NCI-H446 (cell line): ENCODE results near the gene MTERF2.

ENCODE experiments used
- DNase-seq, 2 experiments: peaks; one replicate each; lab custom pipeline; 2025; lab: John Stamatoyannopoulos, UW

MTERF2 gene

DNA sequence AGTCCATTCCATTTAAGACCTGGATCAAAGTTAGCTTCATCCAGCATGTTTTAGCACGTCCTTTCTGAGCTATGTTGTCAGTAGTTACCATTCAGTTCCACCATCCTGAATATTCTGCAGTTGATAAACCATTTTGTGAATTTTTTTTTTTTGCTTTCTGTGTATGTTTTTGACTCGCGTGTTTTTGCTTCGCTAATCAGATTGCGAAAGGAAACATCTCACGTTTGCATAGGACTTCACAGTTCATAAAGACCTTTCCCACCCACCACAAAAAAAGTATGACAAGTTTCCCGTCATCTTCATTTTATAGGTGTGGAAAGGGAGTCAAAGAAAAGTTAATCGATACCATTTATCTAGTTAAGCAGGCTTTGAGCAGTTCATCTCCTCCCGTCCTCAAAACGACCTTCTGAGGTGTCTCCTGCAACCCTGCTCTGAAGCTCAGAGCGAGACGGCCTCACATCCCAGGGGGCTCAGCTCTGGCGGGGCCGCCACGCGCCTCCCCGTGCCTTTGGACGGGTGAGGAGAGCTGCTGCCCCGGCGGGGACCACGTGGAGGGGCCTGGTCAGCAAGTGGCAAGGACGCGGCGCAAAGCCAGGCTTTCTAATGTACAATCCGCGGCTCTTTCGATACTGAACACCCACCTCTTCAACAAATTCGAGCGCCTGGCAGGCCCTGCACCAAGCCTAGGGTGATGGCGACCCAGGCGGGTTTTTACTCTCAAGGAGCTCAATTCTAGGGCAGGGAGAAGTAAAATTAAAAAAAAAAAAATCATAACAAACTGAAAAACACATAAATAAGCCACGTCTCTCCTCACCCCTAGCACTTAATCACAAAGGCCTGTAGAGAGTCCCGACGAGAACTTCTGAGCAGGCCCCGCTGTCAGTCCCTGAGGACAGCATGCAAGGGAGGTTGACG lies 32.2 kb downstream of the MTERF2 start:
- DNase-seq, result no peak

DNA sequence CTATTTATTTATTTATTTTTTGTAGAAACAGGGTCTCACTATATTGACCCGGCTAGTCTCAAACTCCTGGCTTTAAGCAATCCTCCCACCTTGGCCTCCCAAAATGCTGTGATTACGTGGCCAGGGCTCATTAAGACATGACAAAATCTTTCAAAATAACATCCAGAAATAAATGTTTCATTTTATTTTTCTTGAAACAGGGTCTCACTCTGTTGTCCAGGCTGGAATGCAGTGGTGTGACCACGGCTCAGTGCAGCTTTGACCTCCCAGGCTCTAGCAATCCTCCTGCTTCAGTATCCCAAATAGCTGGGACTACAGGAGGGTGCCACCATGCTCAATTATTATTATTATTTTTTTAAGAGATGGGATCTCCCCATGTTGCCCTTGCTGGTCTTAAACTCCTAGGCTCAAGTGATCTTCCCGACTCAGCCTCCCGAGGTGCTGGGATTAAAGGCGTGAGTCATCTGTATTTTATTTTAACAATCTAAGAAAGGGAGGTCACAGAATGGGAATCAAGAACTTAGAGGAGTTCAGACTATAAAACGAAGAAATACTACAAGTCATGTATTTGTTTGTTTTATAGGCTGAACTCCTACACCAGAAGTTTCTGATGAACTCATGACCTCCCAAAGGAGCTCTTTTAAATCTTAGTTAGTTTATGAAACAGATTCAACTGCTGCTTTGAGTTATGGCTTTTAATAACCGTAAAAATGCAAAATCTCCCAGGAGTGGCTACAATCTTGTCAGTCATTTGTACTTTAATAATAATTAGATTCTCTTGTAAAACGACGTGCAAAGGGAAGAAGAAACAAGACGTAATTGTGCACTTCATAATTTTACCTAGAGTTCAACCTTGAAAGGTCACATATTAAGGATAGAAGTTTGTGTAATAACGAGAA lies 33.3 kb downstream of the MTERF2 start:
- DNase-seq, result no peak

GRCh38 chr12:106950591-106950990 lies 36.4 kb downstream of the MTERF2 start:
- no peak for DNase-seq

DNA sequence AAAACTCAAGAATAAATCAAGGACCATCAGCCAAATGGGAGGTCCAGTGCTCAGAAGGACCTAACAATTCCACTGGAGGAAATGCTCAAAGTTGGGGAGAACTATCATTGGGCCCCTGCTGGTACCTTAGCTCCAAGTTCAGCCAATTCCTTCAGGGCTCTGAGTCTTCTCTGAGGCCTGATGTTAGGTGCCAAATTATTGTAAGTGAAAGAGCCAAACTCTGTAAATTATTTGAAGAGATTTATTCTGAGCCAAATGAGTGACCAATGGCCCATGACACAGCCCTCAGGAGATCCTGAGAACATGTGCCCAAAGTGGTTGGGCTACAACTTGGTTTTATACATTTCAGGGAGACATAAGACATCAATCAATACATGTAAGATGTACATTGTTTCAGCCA lies 39.5 kb downstream of the MTERF2 start:
- no peak for DNase-seq

DNA sequence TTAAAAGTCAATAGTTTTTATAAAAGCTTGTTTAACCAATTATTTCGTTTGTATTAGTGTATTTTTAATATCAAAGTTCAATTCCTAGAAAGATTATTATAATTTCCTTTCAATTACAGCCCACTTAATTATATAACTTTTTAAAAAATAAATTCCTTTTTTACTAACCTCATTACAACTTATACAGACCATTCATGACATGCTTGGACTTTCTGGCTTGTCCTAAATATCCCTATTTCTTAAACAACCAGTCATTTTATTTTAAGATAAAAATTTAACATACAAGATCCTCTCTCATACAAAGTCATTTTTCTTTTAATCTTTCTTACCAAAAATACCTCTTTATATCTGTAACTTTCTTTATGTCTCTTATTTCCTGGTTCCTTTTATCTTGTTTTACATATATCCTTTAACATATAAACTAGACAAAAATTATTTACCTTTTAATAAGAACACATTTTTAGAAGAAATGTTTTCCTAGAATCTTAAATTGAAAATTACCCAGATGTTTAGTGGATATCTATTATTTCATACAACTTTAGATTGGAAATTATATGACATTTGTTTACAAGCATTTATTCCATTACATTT lies 41.6 kb downstream of the MTERF2 start:
- DNase-seq, result no peak

DNA sequence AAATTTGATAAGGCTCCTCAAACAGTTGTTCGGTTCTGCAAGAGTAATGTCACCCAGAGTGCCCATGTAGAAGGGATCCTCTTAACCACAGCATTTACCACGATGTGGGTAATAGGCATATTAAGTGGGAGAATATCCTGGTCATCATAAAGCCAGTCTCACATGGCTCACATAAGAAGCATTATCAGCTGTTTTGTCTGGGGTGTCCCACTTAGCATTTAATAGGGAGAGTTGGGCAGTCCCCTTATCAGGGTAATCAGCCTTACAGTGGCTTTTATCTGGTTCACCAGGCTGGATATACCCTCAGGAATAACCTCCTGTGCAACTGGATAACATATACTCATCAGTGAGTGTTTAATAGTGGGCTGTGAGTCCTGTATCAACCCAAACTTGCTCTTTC lies 44.2 kb downstream of the MTERF2 start:
- no peak for DNase-seq

GRCh38 chr12:106941481-106942156 lies 45.3 kb downstream of the MTERF2 start:
- no peak for DNase-seq

DNA sequence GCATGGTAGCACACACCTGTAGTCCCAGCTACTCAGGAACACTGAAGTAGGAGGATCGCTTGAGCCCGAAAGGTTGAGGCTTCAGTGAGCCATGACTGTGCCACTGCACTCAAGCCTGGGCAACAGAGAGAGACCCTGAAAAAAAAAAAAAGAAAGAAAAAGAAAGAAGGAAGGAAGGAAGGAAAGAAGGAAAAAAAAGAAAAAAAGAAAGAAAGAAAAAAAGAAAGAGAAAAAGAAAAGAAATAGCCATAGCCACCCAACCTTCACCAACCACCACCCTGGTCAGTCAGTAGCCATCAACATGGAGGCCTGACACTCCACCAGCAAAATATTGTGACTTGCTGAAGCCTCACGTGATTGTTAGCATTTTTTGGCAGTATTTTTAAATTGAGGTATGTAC lies 52.7 kb downstream of the MTERF2 start:
- no peak for DNase-seq
